Measurements from ENCODE around the gene GLUL. TPM values are rescaled to one million over a fixed set of nuclear protein-coding genes. Genes with fewer than 3 reads are reported as not detected.

The GLUL gene
- total and polyA plus RNA-seq, 7 donors: 414 to 1,489 (median 757) TPM

- 90 to 94% methylated on average over 6 of the region's 6 CpGs for WGBS, 2 donors
- Histone ChIP-seq H3K4me1 (peaks cover 0 to 16% (median 13%) of the 10 kb centered on the region in 4 donors), H3K9me3 (no peaks in the 10 kb centered on the region), H3K27me3 (no peaks in the 10 kb centered on the region), H3K27ac (no peak overlapping the region), H3K36me3 (no peaks in the 10 kb centered on the region), H3K4me3 (no peak overlapping the region)
- intact Hi-C loops (cut with DNase I): no loop called here
- DNase-seq: no peak
- TF ChIP-seq CTCF (IDR thresholded peaks at IDR 0.05): no peak
These were observed 22.4 kb upstream of the GLUL start for GRCh38 chr1:182413969-182414368.

DNA sequence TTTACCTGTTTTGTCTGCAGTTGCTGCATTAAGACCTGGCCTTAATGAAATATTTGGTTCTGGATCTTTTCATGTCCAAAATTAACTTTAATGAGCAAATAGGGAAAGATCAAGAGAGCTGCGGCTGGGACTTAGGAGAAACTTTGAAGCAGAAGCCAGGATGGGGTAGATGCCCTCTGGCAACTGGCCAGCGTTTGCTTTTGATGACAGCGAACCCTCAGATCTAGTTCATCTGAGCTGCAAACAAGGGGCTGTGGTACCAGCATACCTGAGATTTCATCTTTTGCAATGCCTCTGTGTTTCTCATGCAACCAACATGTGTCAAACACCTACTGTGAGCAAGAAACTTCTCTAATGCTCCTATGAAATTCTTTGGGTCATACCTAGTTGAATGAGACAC, 21.9 kb upstream of the GLUL start:
- intact Hi-C loops (cut with DNase I): no loop called here
- H3K4me3 ChIP-seq: no peak overlapping the region
- DNase-seq: no peak
- no peaks in the 10 kb centered on the region for H3K9me3 ChIP-seq
- no peak overlapping the region for H3K27ac ChIP-seq
- peaks cover 0 to 4% (median 0%) of the 10 kb centered on the region in 3 donors for H3K27me3 ChIP-seq
- H3K36me3 ChIP-seq: no peaks in the 10 kb centered on the region
- H3K4me1 ChIP-seq: peaks cover 0 to 16% (median 13%) of the 10 kb centered on the region in 4 donors
- 82 to 88% methylated on average over 3 of the region's 3 CpGs for WGBS, 2 donors
- no peak for TF ChIP-seq EP300 (IDR thresholded peaks at IDR 0.05)
- no peak for TF ChIP-seq POLR2AphosphoS5 (IDR thresholded peaks at IDR 0.05)
- TF ChIP-seq CTCF (IDR thresholded peaks at IDR 0.05): no peak
- no peak for TF ChIP-seq POLR2A (IDR thresholded peaks at IDR 0.05)

DNA sequence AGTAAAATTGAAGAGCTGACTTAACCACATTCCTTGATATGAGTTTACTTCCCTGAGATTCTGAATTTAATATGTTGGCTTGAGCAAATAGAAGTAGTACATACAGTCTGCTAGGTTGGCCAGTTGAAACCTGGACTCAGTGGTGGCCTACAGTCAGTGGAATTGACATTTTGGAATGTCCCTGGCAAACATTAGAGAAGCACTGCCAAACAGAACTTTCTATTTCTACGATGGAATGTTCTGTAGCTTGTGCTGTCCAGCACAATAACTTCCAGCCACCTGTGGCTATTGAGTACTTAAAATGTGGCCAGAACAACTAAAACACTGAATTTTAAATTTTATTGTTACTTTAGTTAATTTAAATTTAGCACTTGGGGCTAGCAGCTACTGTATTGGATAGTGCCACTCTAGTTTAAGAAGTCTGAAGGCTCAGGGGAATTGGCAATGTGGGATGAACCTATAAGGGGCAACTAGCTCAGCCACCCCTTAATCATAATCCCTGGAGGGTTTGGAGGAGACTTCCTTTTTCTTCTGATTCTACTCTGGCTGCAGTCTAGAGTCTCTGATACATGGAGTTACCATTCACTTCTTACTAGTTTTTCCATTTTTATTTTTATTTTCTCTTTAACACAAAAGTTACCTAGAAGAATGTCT, 19.2 kb upstream of the GLUL start:
- 71 to 84% methylated on average over 1 of the region's 1 CpG for WGBS, 2 donors
- Histone ChIP-seq H3K27me3 (peaks cover 0 to 18% (median 0%) of the 10 kb centered on the region in 3 donors), H3K4me3 (no peak overlapping the region), H3K4me1 (peaks cover 0 to 16% (median 13%) of the 10 kb centered on the region in 4 donors), H3K9me3 (no peaks in the 10 kb centered on the region), H3K27ac (peak overlapping the region; percentile 8 to 73 (median 42)), H3K36me3 (no peaks in the 10 kb centered on the region)
- peak in 1 of 4 donors; percentile 5 for TF ChIP-seq EP300 (IDR thresholded peaks at IDR 0.05)
- TF ChIP-seq POLR2A (IDR thresholded peaks at IDR 0.05): no peak
- peak in 3 of 4 donors; percentile 42 to 70 (median 53) for TF ChIP-seq POLR2AphosphoS5 (IDR thresholded peaks at IDR 0.05)
- TF ChIP-seq CTCF (IDR thresholded peaks at IDR 0.05): no peak
- intact Hi-C loops (cut with DNase I): no loop called here
- no peak for DNase-seq

DNA sequence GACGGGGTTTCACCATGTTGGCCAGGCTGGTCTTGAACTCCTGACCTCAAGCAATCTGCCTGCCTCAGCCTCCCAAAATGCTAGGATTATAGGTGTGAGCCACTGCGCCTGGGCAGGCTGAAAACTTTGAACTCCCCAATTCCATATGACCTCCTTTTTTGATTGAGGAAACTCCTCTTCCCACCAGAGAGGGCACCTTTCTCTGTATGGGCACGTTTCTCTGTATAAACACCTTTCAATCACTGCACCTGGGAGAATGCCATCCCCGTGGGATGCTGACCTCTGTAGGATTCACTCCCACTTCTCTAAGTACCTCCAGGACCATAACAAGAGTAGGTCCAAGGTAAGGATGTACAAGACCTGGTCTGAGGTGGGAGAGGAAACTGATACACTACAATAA, 18.5 kb upstream of the GLUL start:
- WGBS, 2 donors: 79 to 87% methylated on average over 4 of the region's 4 CpGs
- Histone ChIP-seq H3K36me3 (no peaks in the 10 kb centered on the region), H3K9me3 (peaks cover 0 to 2% (median 0%) of the 10 kb centered on the region in 4 donors), H3K27ac (peak overlapping the region; percentile 8 to 71 (median 42)), H3K4me3 (no peak overlapping the region), H3K4me1 (peaks cover 0 to 16% (median 13%) of the 10 kb centered on the region in 4 donors), H3K27me3 (peaks cover 0 to 18% (median 0%) of the 10 kb centered on the region in 3 donors)
- TF ChIP-seq EP300 (IDR thresholded peaks at IDR 0.05) (no peak), POLR2AphosphoS5 (IDR thresholded peaks at IDR 0.05) (no peak), CTCF (IDR thresholded peaks at IDR 0.05) (no peak), POLR2A (IDR thresholded peaks at IDR 0.05) (no peak)
- no peak for DNase-seq
- intact Hi-C loops (cut with DNase I): no loop called here

Measured in sigmoid colon (tissue), 7 donors.